Thyroid gland (tissue), 4 donors: ENCODE results near the gene RNF103. TPM values are rescaled to one million over a fixed set of nuclear protein-coding genes. Genes with fewer than 3 reads are reported as not detected.
A peak's percentile ranks its signal among the peaks of the same experiment; 100 is the strongest.
"Not testable (repeated sequence)": the region's sequence is repeated elsewhere in the genome, so short reads cannot be mapped to it uniquely, and the experiment has no call there.

Source experiments
- DNase-seq, 2 donors: peaks; one replicate each; pipeline ENCODE4 v3.0.0-alpha.2; 2019
- H3K27ac ChIP-seq, 3 donors: fragments of 200-600 bp; sonication (generic); 1 replicate in 2 of 3; 2 replicates in 1 of 3; pipeline ENCODE4 v1.5.1; 2016 to 2019; ENCODE audit warnings: mild to moderate bottlenecking in 1 of 3, moderate library complexity in 1 of 3
- H3K27me3 ChIP-seq: fragments of 200-600 bp; sonication (generic); one replicate; pipeline ENCODE4 v1.5.1; 2019
- H3K36me3 ChIP-seq, 2 donors: fragments of 200-600 bp; sonication (generic); one replicate each; pipeline ENCODE4 v1.5.1; 2016 to 2019
- H3K4me1 ChIP-seq, 2 donors: fragments of 200-600 bp; sonication (generic); one replicate each; pipeline ENCODE4 v1.5.1; 2017 to 2019
- H3K4me3 ChIP-seq, 3 donors: fragments of 200-600 bp; sonication (generic); replicated peaks in 1 of 3; 1 replicate in 2 of 3; 2 replicates in 1 of 3; pipeline ENCODE4 v1.5.1; 2016; ENCODE audit warnings: mild to moderate bottlenecking in 1 of 3
- H3K9me3 ChIP-seq: fragments of 200-600 bp; sonication (generic); one replicate; pipeline ENCODE4 v1.5.1; 2017
- CTCF ChIP-seq, 6 experiments: fragments of 200-600 bp in 3 of 6; fragments of 450-650 bp in 3 of 6; sonication (generic) in 3 of 6; IDR thresholded peaks; one replicate each; pipeline ENCODE4 v1.5.1; 2016 to 2019; ENCODE audit warnings: antibody characterized with exemption in 6 of 6, mild to moderate bottlenecking in 2 of 6, inconsistent platforms in 1 of 6, moderate library complexity in 1 of 6
- POLR2A ChIP-seq, 2 donors: fragments of 450-650 bp; IDR thresholded peaks; one replicate each; pipeline ENCODE4 v1.6.1; 2017; ENCODE audit warnings: antibody characterized with exemption in 2 of 2, mild to moderate bottlenecking in 2 of 2, moderate library complexity in 1 of 2
- WGBS, 2 donors: methylation state at CpG; one replicate each; pipeline ENCODE4 v1.1.5; 2017; 5-methylcytosine and 5-hydroxymethylcytosine counted together
- intact Hi-C: fragments of 100-400 bp; cut with DNase I; formaldehyde crosslinking; loops from one replicate; pipeline ENCODE4 v1.15.1; 2023
- total RNA-seq, 4 donors: library from RNA; depleted of rRNA; stranded (reverse); fragments of >200 nt; gene quantifications; one replicate each; pipeline ENCODE4 v1.2.3, GENCODE V29; 2016

Gene RNF103
- 10 to 100 TPM; 26.0 to 36.8 (median 33.3) TPM for total RNA-seq

GRCh38 chr2:86623494-86624266 is at the start of gene RNF103:
RNF103 (minus strand) TSS chr2:86623865; CDS start chr2:86622886, 979 bp downstream.
- WGBS, 2 donors: 1 to 2% methylated on average over 15 to 47 of the region's 77 CpGs
- Histone ChIP-seq H3K36me3 (peaks cover 2 to 6% of the 10 kb centered on the region in 2 donors), H3K27me3 (no peaks in the 10 kb centered on the region), H3K4me3 (peak within 1 kb of the TSS; percentile 51 to 99 (median 83)), H3K27ac (peak within 1 kb of the TSS; percentile 94 to 97 (median 95)), H3K9me3 (no peaks in the 10 kb centered on the region), H3K4me1 (peaks cover 7 to 8% of the 10 kb centered on the region in 2 donors)
- peak; percentile 94 to 99 for TF ChIP-seq POLR2A (IDR thresholded peaks at IDR 0.05)
- TF ChIP-seq CTCF (IDR thresholded peaks at IDR 0.05): peak in 1 of 6 experiments; percentile 13
- peak; percentile 97 to 98 for DNase-seq
- intact Hi-C loops: loop anchor here (10.0 kb wide), 1 partner anchor 59 kb away; the partner anchor contains the start of gene CHMP3

GRCh38 chr2:86673011-86673410 is 49.3 kb upstream of the RNF103 start:
- no peaks in the 10 kb centered on the region for H3K27me3 ChIP-seq
- H3K9me3 ChIP-seq: no peaks in the 10 kb centered on the region
- DNase-seq: no peak
- no peak overlapping the region for H3K27ac ChIP-seq
- no peak for TF ChIP-seq CTCF (IDR thresholded peaks at IDR 0.05)
- no peak for TF ChIP-seq POLR2A (IDR thresholded peaks at IDR 0.05)
- H3K36me3 ChIP-seq: no peaks in the 10 kb centered on the region
- WGBS, 2 donors: 100% methylated on average over 1 of the region's 1 CpG
- H3K4me3 ChIP-seq: no peak overlapping the region
- intact Hi-C loops: no loop called here
- H3K4me1 ChIP-seq: peaks cover 0 to 8% of the 10 kb centered on the region in 2 donors

- DNase-seq: peak; percentile 6 to 19
- H3K4me1 ChIP-seq: peaks cover 0 to 8% of the 10 kb centered on the region in 2 donors
- WGBS, 2 donors: 91 to 96% methylated on average over 3 of the region's 3 CpGs
- H3K36me3 ChIP-seq: no peaks in the 10 kb centered on the region
- no peaks in the 10 kb centered on the region for H3K27me3 ChIP-seq
- H3K27ac ChIP-seq: no peak overlapping the region
- intact Hi-C loops: no loop called here
- TF ChIP-seq CTCF (IDR thresholded peaks at IDR 0.05) (no peak), POLR2A (IDR thresholded peaks at IDR 0.05) (no peak)
- no peaks in the 10 kb centered on the region for H3K9me3 ChIP-seq
- H3K4me3 ChIP-seq: no peak overlapping the region
These were observed 48.4 kb upstream of the RNF103 start for GRCh38 chr2:86672027-86672545.

GRCh38 chr2:86671337-86671981 is 47.8 kb upstream of the RNF103 start:
- TF ChIP-seq CTCF (IDR thresholded peaks at IDR 0.05) (no peak), POLR2A (IDR thresholded peaks at IDR 0.05) (no peak)
- no peaks in the 10 kb centered on the region for H3K27me3 ChIP-seq
- WGBS, 2 donors: 56 to 60% methylated on average over 5 of the region's 5 CpGs
- H3K9me3 ChIP-seq: no peaks in the 10 kb centered on the region
- intact Hi-C loops: no loop called here
- no peak overlapping the region for H3K27ac ChIP-seq
- no peak overlapping the region for H3K4me3 ChIP-seq
- peak; percentile 10 to 31 for DNase-seq
- no peaks in the 10 kb centered on the region for H3K36me3 ChIP-seq
- peaks cover 0 to 8% of the 10 kb centered on the region in 2 donors for H3K4me1 ChIP-seq

- H3K4me3 ChIP-seq, DNase-seq, H3K36me3 ChIP-seq, H3K27ac ChIP-seq, H3K9me3 ChIP-seq, H3K27me3 ChIP-seq, intact Hi-C loops, H3K4me1 ChIP-seq: not testable (repeated sequence)
- 96% methylated on average over 5 of the region's 5 CpGs for WGBS, 2 donors
These were observed 45.7 kb upstream of the RNF103 start for GRCh38 chr2:86669323-86669722.
